ENCODE data around the gene IDH2. TPM values are rescaled to one million over a fixed set of nuclear protein-coding genes. Genes with fewer than 3 reads are reported as not detected.
A peak's percentile ranks its signal among the peaks of the same experiment; 100 is the strongest.

IDH2 gene
- total and polyA plus RNA-seq, 4 donors, result 149 to 339 (median 298) TPM

DNA sequence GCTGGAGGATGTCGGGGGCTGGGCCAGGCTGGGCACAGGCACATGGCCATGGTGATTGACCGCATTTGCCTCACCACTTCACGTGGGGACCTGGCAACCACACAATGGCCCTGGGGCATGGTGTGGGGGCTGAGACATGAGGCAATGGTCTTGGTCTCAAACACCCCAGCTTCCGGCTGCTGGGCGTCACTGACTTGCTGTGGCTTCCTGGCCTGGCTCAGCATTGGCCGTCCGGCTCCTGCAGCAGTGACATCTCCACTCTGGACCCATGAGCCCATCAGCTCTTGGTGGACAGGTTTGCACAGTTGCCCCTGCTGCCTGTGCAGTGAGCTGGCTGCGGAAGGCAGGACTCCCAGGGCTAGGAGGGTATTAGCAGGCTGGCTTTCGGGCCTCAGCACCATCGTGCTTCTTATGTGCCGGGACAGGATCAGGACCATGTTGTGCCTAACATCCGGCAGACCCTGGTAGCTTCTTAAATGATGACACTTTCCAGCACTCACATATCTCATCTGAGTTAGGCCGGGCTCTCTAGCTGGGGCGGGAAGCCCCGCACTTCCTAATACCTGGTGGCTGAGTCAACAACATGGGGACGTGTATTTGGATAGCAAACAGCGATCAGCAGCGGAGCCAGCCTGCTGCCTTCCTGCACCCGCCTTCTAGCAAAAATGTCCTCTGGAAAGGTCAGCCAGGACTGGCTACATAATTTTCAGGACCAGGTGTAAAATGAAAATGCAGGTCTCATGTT, 67.0 kb downstream of the IDH2 start:
- Histone ChIP-seq H3K4me3 (ENCODE audit: low read depth in 1 of 3, low read length in 3 of 3) (no peak overlapping the region), H3K9ac (ENCODE audit: low read depth in 1 of 2, low read length in 2 of 2) (peak overlapping the region in 1 of 2 donors; percentile 23), H3K9me3 (ENCODE audit: control insufficient read depth in 4 of 4, low read length in 3 of 4) (no peaks in the 10 kb centered on the region), H3K27ac (ENCODE audit: low read depth in 1 of 2, low read length in 2 of 2) (peak overlapping the region; percentile 77 to 78), H3K4me1 (ENCODE audit: control insufficient read depth in 4 of 4, insufficient read depth in 4 of 4, low read length in 3 of 4) (peaks cover 24 to 60% (median 40%) of the 10 kb centered on the region in 4 donors), H3K27me3 (ENCODE audit: control insufficient read depth in 4 of 4, insufficient read depth in 4 of 4, low read length in 3 of 4) (no peaks in the 10 kb centered on the region), H3K36me3 (ENCODE audit: control insufficient read depth in 4 of 4, insufficient read depth in 3 of 4, low read depth in 1 of 4, low read length in 3 of 4) (no peaks in the 10 kb centered on the region)
- no peak for DNase-seq (ENCODE audit: low spot score)
- no peak for TF ChIP-seq TAF1 (conservative IDR thresholded peaks at IDR 0.05)
- TF ChIP-seq RAD21 (IDR thresholded peaks at IDR 0.05), result peak in 1 of 2 donors; percentile 4
- TF ChIP-seq, protein P1, sequence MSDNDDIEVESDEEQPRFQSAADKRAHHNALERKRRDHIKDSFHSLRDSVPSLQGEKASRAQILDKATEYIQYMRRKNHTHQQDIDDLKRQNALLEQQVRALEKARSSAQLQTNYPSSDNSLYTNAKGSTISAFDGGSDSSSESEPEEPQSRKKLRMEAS (IDR thresholded peaks at IDR 0.05), result no peak
- peak in 1 of 2 donors; percentile 44 for TF ChIP-seq RXRA (IDR thresholded peaks at IDR 0.05)
- TF ChIP-seq HNF4G (IDR thresholded peaks at IDR 0.05), result no peak
- TF ChIP-seq GABPA (IDR thresholded peaks at IDR 0.05 in 1 of 2, conservative IDR thresholded peaks at IDR 0.05 in 1 of 2), result no peak
- TF ChIP-seq YY1 (IDR thresholded peaks at IDR 0.05), result peak; percentile 59
- peak in 1 of 2 donors; percentile 27 for TF ChIP-seq HNF4A (conservative IDR thresholded peaks at IDR 0.05)
- TF ChIP-seq, protein P2, sequence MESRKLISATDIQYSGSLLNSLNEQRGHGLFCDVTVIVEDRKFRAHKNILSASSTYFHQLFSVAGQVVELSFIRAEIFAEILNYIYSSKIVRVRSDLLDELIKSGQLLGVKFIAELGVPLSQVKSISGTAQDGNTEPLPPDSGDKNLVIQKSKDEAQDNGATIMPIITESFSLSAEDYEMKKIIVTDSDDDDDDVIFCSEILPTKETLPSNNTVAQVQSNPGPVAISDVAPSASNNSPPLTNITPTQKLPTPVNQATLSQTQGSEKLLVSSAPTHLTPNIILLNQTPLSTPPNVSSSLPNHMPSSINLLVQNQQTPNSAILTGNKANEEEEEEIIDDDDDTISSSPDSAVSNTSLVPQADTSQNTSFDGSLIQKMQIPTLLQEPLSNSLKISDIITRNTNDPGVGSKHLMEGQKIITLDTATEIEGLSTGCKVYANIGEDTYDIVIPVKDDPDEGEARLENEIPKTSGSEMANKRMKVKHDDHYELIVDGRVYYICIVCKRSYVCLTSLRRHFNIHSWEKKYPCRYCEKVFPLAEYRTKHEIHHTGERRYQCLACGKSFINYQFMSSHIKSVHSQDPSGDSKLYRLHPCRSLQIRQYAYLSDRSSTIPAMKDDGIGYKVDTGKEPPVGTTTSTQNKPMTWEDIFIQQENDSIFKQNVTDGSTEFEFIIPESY (IDR thresholded peaks at IDR 0.05), result no peak
- 54% methylated on average over 19 of the region's 19 CpGs for WGBS

DNA sequence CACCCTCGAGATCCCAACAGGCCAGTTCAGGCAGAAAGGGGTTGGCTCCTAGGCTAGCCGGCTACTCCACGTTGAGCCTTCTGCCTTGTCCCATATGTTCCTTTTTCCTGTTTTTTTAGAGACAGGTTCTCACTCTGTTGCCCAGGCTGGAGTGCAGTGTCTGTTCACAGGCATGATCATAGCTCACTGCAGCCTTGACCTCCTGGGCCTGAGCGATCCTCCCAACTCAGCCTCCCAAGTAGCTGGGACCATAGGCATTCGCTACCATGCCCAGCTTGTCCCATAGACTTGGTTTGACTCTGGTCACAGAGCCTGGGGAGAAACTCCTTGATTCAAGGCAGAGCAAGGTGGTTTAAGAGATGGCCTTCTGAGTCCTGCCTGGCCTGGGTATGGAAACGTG, 68.8 kb downstream of the IDH2 start:
- WGBS, result 85% methylated on average over 6 of the region's 6 CpGs
- Histone ChIP-seq H3K4me1 (ENCODE audit: control insufficient read depth in 4 of 4, insufficient read depth in 4 of 4, low read length in 3 of 4) (peaks cover 26 to 62% (median 37%) of the 10 kb centered on the region in 4 donors), H3K9me3 (ENCODE audit: control insufficient read depth in 4 of 4, low read length in 3 of 4) (no peaks in the 10 kb centered on the region), H3K27me3 (ENCODE audit: control insufficient read depth in 4 of 4, insufficient read depth in 4 of 4, low read length in 3 of 4) (no peaks in the 10 kb centered on the region), H3K4me3 (ENCODE audit: low read depth in 1 of 3, low read length in 3 of 3) (no peak overlapping the region), H3K27ac (ENCODE audit: low read depth in 1 of 2, low read length in 2 of 2) (no peak overlapping the region), H3K36me3 (ENCODE audit: control insufficient read depth in 4 of 4, insufficient read depth in 3 of 4, low read depth in 1 of 4, low read length in 3 of 4) (no peaks in the 10 kb centered on the region), H3K9ac (ENCODE audit: low read depth in 1 of 2, low read length in 2 of 2) (no peak overlapping the region)
- TF ChIP-seq JUND (IDR thresholded peaks at IDR 0.05) (no peak), EGR1 (IDR thresholded peaks at IDR 0.05; ENCODE audit: low read depth in 2 of 2) (no peak)
- DNase-seq (ENCODE audit: low spot score), result no peak

Small RNA genes lying within 50 kb of the gene (small RNA-seq; reads per million reads assigned to genes)
- gene RF00066, result not detected

Other genes with a start within 250 kb of the IDH2 start
- 10 to 100 TPM; 24.1 to 73.5 TPM for gene AP3S2, start 208.5 kb downstream of the IDH2 start, total RNA-seq
- gene AP3S2, start 208.5 kb downstream of the IDH2 start, polyA plus RNA-seq, result 10 to 100 TPM in 1 of 2 donors, 1 to 10 TPM in 1; 8.4 to 27.6 TPM
- 1 to 10 TPM; 3.9 to 7.2 TPM for gene ARPIN, start 189.5 kb downstream of the IDH2 start, total RNA-seq
- gene ARPIN, start 189.5 kb downstream of the IDH2 start, polyA plus RNA-seq, result 1 to 10 TPM; 1.6 to 3.2 TPM
- gene ZNF710, start 101.1 kb downstream of the IDH2 start, total RNA-seq, result 10 to 100 TPM in 1 of 2 donors, 1 to 10 TPM in 1; 5.4 to 15.3 TPM
- gene ZNF710, start 101.1 kb downstream of the IDH2 start, polyA plus RNA-seq, result 1 to 10 TPM; 1.9 to 5.3 TPM
- gene SEMA4B, start 98.9 kb upstream of the IDH2 start, total RNA-seq, result 10 to 100 TPM; 38.8 to 52.2 TPM
- gene SEMA4B, start 98.9 kb upstream of the IDH2 start, polyA plus RNA-seq, result 10 to 100 TPM; 14.3 to 15.2 TPM
- gene CIB1, start 131.5 kb upstream of the IDH2 start, total RNA-seq, result 10 to 100 TPM; 14.9 to 19.5 TPM
- gene CIB1, start 131.5 kb upstream of the IDH2 start, polyA plus RNA-seq, result 100 to 1,000 TPM in 1 of 2 donors, 10 to 100 TPM in 1; 79.1 to 107 TPM
- 1 to 10 TPM; 6.7 to 8.6 TPM for gene GDPGP1, start 131.7 kb upstream of the IDH2 start, total RNA-seq
- gene GDPGP1, start 131.7 kb upstream of the IDH2 start, polyA plus RNA-seq, result 1 to 10 TPM; 2.5 to 3.5 TPM
- gene TTLL13, start 147.1 kb upstream of the IDH2 start, total RNA-seq, result under 1 TPM in 1 of 2 donors, not detected in 1; 0.08 TPM
- under 1 TPM in 1 of 2 donors, not detected in 1; 0.17 TPM for gene TTLL13, start 147.1 kb upstream of the IDH2 start, polyA plus RNA-seq
- gene NGRN, start 163.2 kb upstream of the IDH2 start, total RNA-seq, result 10 to 100 TPM; 22.8 to 26.6 TPM
- 10 to 100 TPM; 24.3 to 25.4 TPM for gene NGRN, start 163.2 kb upstream of the IDH2 start, polyA plus RNA-seq
- gene ZNF774, start 249.8 kb upstream of the IDH2 start, total RNA-seq, result 1 to 10 TPM in 1 of 2 donors, under 1 TPM in 1; 0.19 to 1.0 TPM
- under 1 TPM; 0.39 to 0.57 TPM for gene ZNF774, start 249.8 kb upstream of the IDH2 start, polyA plus RNA-seq

Data from liver (tissue), 10 donors.